GM19455 (cell line): ENCODE data around the gene TENT5A.

Experiments
- ATAC-seq: cut with Tn5 transposase; IDR thresholded peaks from one replicate; pipeline ENCODE4 v1.9.1; 2021; ENCODE audit not compliant: unreplicated experiment

TENT5A gene

GRCh38 chr6:81720427-81720826 lies 32.1 kb downstream of the TENT5A start:
- no peak for ATAC-seq

DNA sequence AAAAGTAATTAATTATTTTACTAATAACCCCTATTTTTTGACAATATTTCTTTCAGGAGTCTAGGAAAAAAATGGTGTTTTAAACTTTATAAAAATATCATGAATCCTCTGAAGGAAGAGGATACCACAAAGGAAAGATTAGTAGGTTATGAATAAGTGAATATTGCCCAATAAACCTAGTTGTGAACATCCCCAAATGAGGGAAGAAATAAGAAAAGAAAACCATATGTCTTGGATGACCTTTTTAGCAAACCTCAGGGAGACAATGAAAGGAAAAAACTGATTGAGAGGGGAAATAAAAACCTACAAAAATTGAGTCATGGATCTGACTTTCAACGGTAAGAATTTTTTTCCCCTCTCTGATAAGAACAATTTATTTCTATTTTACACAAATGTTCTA lies 34.4 kb downstream of the TENT5A start:
- ATAC-seq: no peak

- no peak for ATAC-seq
These were observed 37.8 kb downstream of the TENT5A start for GRCh38 chr6:81714684-81715083.

GRCh38 chr6:81713205-81713604 lies 39.3 kb downstream of the TENT5A start:
- ATAC-seq: no peak

DNA sequence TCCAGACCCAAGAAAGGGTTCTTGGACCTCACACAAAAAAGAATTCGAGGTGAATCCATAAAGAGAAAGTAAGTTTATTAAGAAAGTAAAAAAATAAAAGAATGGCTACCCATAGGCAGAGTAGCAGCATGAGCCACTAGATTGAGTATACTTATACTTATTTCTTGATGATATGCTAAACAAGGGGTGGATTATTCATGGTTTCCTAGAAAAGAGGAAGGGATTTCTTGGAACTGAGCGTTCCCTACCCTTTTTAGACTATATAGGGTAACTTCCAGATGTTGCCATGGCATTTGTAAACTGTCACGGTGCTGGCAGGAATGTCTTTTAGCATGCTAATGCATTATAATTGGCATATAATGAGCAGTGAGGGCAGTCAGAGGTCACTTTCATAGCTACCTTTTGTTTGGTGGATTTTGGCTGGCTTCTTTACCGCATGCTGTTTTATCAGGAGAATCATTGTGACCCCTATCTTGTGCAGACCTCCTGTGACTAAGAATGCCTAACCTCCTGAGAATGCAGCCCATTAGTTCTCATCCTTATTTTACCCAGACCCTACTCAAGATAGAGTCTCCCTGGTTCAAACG lies 44.3 kb downstream of the TENT5A start:
- ATAC-seq: no peak

- no peak for ATAC-seq
These were observed 47.8 kb downstream of the TENT5A start for GRCh38 chr6:81704700-81705099.

DNA sequence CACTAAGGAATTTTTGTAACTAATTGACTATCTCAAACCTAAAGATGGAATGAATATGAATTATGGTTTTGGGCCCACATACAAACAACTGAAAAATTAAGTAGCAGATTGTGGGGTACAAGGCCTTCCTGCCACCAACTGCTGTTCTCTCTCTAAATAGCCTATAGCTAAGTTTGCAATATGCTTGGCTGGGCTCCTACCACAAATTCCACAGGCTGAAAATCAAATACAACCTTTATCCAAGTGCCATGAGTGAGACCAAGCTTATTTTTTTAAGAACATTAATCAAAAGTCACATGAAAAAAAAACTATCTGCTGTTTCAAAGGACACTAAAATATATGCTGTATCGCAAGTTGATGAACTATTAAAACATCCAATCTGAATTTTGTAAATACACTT lies 52.1 kb downstream of the TENT5A start:
- ATAC-seq: no peak

- no peak for ATAC-seq
These were observed 54.9 kb downstream of the TENT5A start for GRCh38 chr6:81697559-81697958.

DNA sequence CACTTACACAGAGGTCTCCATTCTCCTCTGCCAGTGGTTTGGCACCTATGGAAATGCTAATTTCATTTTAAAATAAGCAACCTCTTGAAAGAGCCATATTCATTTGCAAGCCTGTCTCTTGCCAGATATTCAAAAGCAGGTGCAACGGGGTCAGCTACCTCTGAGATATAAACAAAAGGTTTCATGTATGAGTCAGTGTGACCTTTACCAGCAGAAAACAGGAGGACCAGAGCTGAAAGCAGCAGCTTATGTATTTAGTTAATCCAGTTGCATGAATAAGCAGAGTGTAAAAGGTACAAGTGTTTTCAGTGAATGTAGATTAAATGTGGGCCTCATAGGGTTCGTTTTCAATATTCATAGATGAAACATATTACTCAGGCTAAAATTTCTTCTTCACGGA lies 56.0 kb downstream of the TENT5A start:
- no peak for ATAC-seq
